ENCODE data around the gene CCDC54. TPM values are rescaled to one million over a fixed set of nuclear protein-coding genes. Genes with fewer than 3 reads are reported as not detected.

CCDC54 gene
- total RNA-seq, 6 experiments from 2014 or later = not detected

GRCh38 chr3:107365051-107365450 lies 12.2 kb upstream of the CCDC54 start:
- TF ChIP-seq POLR2A (IDR thresholded peaks at IDR 0.05) (no peak), CTCF (IDR thresholded peaks at IDR 0.05) (no peak)
- DNase-seq (no peak), ATAC-seq (no peak)
- WGBS (ENCODE audit: insufficient coverage, low coverage, low lambda C conversion rate, missing lambda C conversion rate) = 74% methylated on average over 4 of the region's 4 CpGs
- H3K4me1 ChIP-seq = no peaks in the 10 kb centered on the region
- intact Hi-C loops (cut with DNase I) = no loop called here
- no peak overlapping the region for H3K4me3 ChIP-seq
- no peak overlapping the region for H3K27ac ChIP-seq
- no peaks in the 10 kb centered on the region for H3K36me3 ChIP-seq
- H3K9me3 ChIP-seq = no peaks in the 10 kb centered on the region
- no peaks in the 10 kb centered on the region for H3K27me3 ChIP-seq

- no peak for TF ChIP-seq POLR2A (IDR thresholded peaks at IDR 0.05)
- TF ChIP-seq CTCF (IDR thresholded peaks at IDR 0.05) = no peak
- intact Hi-C loops (cut with DNase I) = no loop called here
- DNase-seq (no peak), ATAC-seq (no peak)
- Histone ChIP-seq H3K36me3 (no peaks in the 10 kb centered on the region), H3K9me3 (no peaks in the 10 kb centered on the region), H3K4me3 (no peak overlapping the region), H3K27me3 (no peaks in the 10 kb centered on the region), H3K27ac (no peak overlapping the region), H3K4me1 (no peaks in the 10 kb centered on the region)
- 71% methylated on average over 3 of the region's 3 CpGs for WGBS (ENCODE audit: insufficient coverage, low coverage, low lambda C conversion rate, missing lambda C conversion rate)
Observed at GRCh38 chr3:107366766-107367165, 10.5 kb upstream of the CCDC54 start.

- Histone ChIP-seq H3K27me3 (no peaks in the 10 kb centered on the region), H3K27ac (no peak overlapping the region), H3K36me3 (no peaks in the 10 kb centered on the region), H3K4me1 (no peaks in the 10 kb centered on the region), H3K4me3 (no peak overlapping the region), H3K9me3 (no peaks in the 10 kb centered on the region)
- 60% methylated on average over 5 of the region's 5 CpGs for WGBS (ENCODE audit: insufficient coverage, low coverage, low lambda C conversion rate, missing lambda C conversion rate)
- intact Hi-C loops (cut with DNase I) = no loop called here
- no peak for TF ChIP-seq CTCF (IDR thresholded peaks at IDR 0.05)
- TF ChIP-seq POLR2A (IDR thresholded peaks at IDR 0.05) = no peak
- no peak for DNase-seq
- no peak for ATAC-seq
Observed at GRCh38 chr3:107367353-107367752, 9.9 kb upstream of the CCDC54 start.

- H3K4me3 ChIP-seq = no peak overlapping the region
- no peaks in the 10 kb centered on the region for H3K36me3 ChIP-seq
- intact Hi-C loops (cut with DNase I) = no loop called here
- H3K27ac ChIP-seq = no peak overlapping the region
- WGBS (ENCODE audit: insufficient coverage, low coverage, low lambda C conversion rate, missing lambda C conversion rate) = 86% methylated on average over 6 of the region's 8 CpGs
- TF ChIP-seq POLR2A (IDR thresholded peaks at IDR 0.05) (no peak), CTCF (IDR thresholded peaks at IDR 0.05) (no peak)
- no peak for ATAC-seq
- no peaks in the 10 kb centered on the region for H3K27me3 ChIP-seq
- no peaks in the 10 kb centered on the region for H3K4me1 ChIP-seq
- no peaks in the 10 kb centered on the region for H3K9me3 ChIP-seq
- no peak for DNase-seq
Observed at GRCh38 chr3:107368654-107369398, 8.4 kb upstream of the CCDC54 start.
